HUDEP-2 (cell line): ENCODE data around the gene HBP1.
A peak's percentile ranks its signal among the peaks of the same experiment; 100 is the strongest.

Source experiments
- DNase-seq, 76 experiments: peaks; one replicate each; lab custom pipeline; 2025; ENCODE audit not compliant: unreplicated experiment in 76 of 76; lab: John Stamatoyannopoulos, UW

Gene HBP1

GRCh38 chr7:107180378-107180777, 11.6 kb downstream of the HBP1 start:
- peak in 41 of 76 experiments; percentile 5 to 66 (median 30) for DNase-seq

DNA sequence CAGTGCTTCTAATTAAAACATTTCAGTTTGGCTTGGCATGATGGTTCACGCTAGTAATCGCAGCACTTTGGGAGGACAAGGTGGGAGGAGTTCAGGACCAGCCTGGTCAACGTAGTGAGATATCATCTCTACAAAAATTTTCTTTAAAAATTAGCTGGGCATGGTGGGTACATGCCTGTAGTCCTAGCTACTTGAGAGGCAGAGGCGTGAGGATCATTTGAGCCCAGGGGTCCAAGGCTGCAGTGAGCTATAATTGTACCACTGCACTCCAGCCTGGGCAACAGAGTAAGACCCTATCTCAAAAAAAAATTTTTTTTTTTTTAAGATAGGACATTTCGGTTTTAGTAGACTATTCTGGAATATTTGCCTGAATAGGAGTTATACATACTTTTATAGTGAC, 12.4 kb downstream of the HBP1 start:
- DNase-seq, result no peak

GRCh38 chr7:107185716-107186115, 16.9 kb downstream of the HBP1 start:
- no peak for DNase-seq

- no peak for DNase-seq
Measured at GRCh38 chr7:107186240-107186639, 17.4 kb downstream of the HBP1 start.

- DNase-seq, result no peak
Measured at GRCh38 chr7:107187774-107188173, 19.0 kb downstream of the HBP1 start.

GRCh38 chr7:107190090-107190489, 21.3 kb downstream of the HBP1 start:
- DNase-seq, result no peak

GRCh38 chr7:107194052-107194451, 25.2 kb downstream of the HBP1 start:
- no peak for DNase-seq

DNA sequence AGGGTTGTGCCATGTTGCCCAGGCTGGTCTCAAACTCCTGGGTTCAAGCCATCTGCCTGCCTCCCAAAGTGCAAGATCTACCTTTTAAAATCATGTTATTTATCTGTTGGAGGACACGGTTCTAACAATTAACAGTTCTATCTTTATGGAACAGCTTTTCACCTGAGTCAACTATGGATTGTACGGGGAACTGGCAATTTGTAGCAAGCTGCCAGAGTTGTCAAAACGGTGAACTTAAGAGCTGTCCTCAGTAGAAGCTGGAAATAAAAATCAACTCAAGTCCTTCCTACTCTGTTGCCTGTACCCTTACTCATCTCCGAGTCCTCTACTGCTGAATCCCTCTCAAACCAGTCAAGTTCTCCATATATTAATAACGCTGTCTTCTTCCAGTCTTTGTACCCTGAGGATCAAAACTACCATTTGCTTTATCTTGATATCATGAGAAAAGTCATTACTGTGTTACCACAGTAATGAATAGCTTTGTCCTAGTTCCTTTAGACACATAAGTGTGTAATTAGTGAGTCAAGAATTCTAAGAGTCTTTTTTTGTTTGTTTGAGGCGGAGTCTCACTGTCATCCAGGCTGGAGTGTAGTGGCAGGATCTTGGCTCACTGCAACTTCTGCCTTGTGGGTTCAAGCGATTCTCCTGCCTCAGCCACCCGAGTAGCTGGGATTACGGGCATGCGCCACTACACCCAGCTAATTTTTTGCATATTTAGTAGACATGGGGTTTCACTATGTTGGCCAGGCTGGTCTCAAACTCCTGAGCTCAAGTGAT, 28.2 kb downstream of the HBP1 start:
- DNase-seq, result no peak

DNA sequence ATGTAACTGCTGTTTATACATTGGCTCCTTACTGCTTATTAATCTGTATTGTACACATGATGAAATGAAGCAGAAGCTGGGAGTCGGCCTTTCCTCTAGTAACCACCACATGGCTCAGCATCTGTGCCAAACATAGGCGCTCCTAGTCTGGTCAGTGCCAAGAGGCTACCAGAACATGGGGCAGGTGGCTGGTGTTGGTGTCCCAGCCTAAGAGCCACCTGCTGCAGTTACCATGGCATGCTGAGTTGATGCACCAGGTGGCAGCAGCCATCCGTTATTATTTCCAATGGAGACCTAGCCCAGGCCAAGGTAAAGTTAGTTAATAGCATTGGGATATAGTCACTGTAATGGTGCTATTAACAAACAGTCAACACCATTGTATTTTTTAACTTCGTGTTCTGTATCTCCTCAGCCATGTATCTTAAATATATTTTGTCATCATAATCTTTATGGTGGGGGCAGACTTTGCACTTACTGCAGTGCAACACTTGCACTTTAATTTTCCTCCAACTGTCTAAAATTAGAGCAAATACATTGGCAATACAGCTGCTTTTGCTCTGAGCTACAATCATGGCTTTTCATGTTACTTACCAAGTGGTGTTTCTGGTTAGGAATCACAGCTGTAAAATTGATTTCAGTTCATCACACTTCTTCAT, 33.1 kb downstream of the HBP1 start:
- DNase-seq, result peak in 39 of 76 experiments; percentile 1 to 67 (median 19)

GRCh38 chr7:107203607-107204006, 34.8 kb downstream of the HBP1 start:
- no peak for DNase-seq

DNA sequence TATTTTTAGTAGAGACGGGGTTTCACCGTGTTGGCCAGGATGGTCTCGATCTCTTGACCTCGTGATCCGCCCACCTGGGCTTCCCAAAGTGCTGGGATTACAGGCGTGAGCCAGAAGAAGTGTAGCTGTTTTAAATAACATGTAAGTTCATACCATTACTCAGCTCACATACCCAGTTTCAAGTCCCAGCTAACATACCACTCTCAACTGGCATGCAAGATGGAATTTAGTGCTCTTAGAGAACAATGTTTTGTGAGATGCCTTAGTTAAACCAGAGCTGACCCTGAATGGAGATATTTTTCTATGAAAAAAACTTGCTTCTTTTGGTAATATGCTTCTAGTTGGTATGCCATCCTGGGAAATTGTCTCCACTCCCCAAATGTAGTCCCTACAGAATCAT, 37.3 kb downstream of the HBP1 start:
- DNase-seq, result no peak

GRCh38 chr7:107206706-107207105, 37.9 kb downstream of the HBP1 start:
- DNase-seq, result no peak

DNA sequence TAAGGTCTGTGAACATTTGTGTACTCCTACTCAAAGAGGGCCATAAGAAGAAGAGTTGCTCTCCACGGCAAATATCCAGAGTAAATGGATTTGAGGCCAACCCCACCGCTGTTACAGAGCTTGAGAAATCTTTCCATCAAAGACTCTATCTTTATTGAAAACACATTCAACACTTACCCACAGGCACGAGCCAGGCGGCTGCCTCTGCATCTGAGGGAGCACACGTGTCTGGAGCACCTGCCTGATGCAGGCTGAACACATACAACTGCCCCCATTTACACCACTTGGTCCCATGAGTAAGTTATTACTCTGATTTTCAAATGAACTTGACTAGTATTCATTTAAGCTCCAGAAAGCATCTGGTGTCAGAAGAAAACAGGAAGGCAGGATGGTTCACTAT, 38.7 kb downstream of the HBP1 start:
- DNase-seq, result no peak

GRCh38 chr7:107208024-107208521, 39.3 kb downstream of the HBP1 start:
- no peak for DNase-seq

DNA sequence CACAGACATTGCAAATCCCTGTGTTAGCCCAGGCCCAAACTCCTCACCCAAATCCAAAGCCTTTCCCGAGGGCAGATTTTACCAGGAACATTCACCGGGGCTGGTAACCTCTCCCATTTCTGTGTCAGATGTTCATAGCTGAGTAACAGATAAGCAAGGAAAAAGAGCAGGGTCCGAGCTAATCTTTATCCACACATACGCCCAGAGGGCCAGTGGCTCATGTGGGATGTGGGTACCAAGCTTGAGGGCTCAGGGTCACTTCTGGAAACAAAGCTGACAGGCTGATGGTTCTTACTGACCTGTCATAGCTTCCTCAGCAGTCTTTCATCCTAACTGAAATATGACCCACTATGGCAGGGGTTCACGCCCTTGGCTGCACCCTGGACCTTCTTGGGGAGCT, 39.8 kb downstream of the HBP1 start:
- DNase-seq, result no peak

GRCh38 chr7:107209565-107209964, 40.8 kb downstream of the HBP1 start:
- DNase-seq, result no peak

- no peak for DNase-seq
Measured at GRCh38 chr7:107210400-107210799, 41.6 kb downstream of the HBP1 start.

DNA sequence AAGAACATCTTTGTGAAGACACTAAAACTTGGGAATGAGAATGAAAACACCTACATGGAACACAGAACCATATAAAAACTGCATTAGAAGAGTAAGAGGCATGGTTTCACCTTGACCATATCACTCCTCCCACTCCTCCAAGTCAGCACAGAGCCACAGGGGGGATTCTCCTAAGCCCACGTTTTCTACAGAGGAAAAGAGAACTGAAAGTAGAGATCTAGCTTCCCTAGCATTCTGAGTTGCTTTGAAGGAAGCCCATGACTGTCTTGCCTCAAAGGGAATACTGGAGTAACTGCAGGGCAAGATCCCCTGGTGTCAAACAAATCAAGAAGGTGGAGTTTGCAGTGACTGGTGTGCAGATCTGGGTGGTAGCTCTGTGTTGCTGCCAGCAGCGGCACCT, 43.9 kb downstream of the HBP1 start:
- DNase-seq, result no peak

GRCh38 chr7:107213193-107213788, 44.5 kb downstream of the HBP1 start:
- DNase-seq, result no peak

DNA sequence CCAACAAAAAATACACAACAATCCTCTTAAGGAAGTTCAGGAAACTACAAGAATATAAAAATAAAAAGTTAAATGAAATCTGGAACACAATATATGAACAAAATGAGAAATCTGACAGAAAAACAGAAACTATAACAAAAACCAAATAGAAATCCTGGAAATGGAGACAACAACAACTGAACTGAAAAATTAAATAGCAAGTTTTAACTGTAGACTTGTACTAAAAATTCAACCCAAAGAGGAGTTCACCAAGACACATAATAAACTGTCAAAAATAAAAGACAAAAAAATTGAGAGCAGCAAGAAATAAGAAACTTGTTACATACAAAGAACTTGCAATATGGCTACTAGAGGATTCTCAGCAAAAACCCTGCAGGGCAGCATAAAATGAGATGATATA, 45.1 kb downstream of the HBP1 start:
- DNase-seq, result no peak

GRCh38 chr7:107219563-107220244, 50.9 kb downstream of the HBP1 start:
- no peak for DNase-seq
